Myocyte (in vitro differentiated cells): ENCODE results near the gene SNAP25. TPM values are rescaled to one million over a fixed set of nuclear protein-coding genes. Genes with fewer than 3 reads are reported as not detected.

Experiments
- DNase-seq: peaks from one replicate; pipeline ENCODE4 v3.0.0-alpha.2; 2012; ENCODE audit warnings: low read depth
- total RNA-seq: library from RNA; depleted of rRNA; stranded (reverse); fragments of >200 nt; gene quantifications from 2 replicates; pipeline ENCODE4 v1.2.3, GENCODE V29; 2014

SNAP25 gene
- total RNA-seq, 1 donor from 2014 or later: 0.64 TPM

DNA sequence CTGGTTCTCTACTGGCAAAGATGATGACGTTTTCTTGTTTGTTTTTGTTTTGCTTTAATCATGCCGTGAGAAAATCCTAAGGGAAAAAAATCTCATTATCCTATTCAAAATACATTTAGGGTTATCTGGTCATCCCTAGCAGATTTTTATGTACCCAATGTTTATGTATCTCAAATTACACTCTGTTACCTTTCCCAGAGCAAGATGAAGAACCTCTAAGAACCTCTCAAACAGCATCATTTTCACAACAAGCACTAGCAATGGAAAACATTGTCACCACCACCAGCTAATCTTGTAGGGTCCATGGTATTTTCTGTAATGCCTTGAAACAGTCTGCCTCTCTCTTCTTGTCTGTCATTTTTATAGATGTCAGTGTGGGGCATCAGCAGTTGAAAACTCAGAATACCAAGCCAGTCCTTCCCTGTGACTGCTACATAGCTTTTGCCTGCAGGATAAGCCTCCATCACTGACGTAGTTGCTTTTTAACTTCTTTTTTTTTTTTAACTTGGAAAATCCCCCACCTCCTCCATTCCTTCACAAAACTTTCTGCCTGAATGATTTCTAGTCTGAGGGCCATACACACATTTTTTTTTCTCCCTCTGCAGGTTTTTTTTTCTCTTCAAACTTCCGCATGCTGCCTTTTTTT lies 2.4 kb upstream of the SNAP25 start:
- DNase-seq: no peak

DNA sequence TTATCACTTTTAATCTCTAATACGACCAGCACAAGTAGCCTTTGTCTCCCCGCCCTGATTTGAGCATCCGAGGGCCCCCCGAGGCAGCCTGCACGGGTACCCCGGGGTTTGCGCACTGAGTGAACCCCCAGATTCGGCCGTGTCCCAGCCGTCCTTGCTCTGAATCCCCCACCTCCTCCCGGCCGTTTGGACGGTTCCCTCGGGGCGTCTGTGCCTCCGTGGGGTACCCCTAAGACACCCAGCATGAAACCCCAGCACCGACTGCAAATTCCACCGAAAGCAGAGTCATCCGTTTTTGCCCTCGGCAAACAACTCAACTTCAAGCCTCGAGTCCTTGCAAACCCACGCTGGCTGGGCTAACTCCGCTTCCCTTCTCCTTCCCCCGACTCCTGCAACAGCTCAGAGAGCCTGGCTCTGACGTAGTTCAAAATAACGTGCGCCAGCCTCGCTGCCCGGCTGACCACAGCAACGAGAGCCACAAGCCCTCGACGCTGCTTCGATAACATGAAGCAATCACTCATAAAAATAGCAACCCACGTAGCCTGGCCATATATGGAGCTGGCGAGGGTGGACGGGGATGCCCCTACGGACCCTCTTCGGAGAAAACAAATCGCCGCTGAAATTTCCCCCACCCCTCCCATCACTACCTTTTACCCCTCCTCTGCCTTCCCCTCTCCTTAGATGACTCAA lies 764 bp upstream of the SNAP25 start:
- DNase-seq: peak; percentile 63

DNA sequence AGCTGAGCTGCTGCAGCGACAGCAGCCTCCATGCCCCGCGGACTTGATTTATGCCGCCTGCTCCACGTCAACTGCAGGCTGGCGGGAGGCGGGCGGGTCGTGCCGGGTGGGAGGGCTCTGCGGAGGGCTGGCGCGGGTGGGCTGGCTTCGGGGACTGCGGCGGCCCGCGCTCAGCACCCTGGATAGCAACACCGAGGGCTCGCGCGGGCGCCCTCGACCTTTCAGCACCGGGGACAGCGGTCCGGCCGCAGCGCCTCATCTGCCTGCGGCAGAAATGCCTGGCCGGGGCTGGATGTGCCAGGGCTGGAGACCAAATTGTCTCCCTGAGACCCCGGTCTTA lies 792 bp downstream of the SNAP25 start:
- DNase-seq: peak; percentile 71

DNA sequence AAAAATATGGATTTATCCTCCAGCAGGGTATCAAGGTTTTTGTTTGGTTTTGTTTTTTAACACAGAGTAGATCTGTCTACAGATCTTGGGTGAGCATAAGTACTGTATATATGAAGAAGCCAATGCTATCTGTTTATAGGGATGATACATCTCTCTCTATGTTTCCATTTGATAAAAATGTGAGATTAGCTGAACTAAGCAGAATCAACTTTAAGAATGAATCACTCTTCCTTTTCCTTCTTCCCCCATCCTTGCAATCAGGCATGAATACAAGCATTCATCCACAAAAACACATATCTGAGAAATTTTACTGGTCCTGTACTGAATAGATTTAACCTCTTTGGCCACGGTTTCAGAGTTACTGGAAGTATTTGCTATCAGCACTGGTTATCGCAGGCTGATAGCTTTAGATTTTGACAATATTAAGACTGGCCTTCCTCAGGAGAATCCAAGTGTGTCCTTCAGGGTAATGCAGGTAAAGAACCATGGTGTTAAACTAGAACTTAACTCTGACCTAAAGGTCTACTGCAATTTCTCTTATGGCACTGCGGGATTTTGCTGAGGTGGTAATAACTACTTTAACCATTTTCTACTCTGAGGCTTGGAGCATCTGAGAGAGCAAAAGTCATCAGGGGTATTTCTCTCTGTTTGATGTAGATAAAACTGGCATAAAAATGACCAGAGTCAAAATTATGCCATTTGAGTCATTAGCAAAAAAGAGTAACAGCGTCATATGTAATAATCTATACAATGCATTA lies 1.5 kb downstream of the SNAP25 start:
- DNase-seq: no peak

DNA sequence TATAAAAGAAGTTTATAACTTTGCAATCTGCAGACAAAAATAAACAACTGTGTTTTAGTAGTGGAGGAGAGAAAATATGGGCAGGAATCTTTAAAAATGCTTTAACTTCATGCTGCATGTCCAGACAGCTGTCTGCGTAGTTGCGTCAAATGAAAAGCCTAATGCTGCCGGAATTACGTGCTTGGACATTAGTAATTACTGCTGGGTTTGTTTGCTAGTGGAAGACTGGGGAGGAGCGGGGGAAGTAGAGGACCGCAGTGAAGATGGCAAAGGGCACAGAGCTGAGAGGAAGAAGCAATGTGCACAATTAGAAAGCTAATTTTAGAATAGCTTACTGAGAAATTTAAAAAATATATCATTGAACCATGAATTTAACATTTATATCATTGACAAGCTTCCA lies 2.4 kb downstream of the SNAP25 start:
- no peak for DNase-seq

DNA sequence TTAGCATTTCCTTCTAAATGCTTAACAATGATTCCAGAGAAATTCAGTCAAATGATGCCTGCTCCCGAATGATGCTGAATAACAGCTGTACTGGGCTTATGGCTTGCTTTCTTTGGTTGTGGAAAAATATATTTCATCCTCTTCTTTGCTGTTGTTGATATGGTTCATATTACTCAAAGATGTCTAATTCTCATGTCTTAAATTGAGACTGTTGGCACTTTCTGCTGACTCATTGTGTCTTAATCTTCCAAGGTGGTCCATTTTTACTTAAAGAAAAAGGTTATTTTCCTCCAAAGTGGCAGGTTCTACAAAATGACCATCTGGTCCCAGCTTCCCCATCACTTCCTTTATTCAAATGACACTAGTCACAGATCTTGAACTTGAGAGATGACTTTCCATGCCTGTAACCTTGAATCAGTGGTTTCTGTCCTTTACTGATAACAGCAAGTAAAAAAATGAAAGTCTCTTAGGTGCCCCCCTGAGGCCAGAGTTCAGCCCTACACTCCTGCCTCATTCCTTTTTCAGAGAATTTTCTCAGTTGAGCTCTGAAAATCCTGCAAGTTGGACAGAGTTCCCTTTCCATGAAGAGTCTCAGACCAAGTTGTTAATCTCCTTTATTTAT lies 6.9 kb downstream of the SNAP25 start:
- DNase-seq: no peak

DNA sequence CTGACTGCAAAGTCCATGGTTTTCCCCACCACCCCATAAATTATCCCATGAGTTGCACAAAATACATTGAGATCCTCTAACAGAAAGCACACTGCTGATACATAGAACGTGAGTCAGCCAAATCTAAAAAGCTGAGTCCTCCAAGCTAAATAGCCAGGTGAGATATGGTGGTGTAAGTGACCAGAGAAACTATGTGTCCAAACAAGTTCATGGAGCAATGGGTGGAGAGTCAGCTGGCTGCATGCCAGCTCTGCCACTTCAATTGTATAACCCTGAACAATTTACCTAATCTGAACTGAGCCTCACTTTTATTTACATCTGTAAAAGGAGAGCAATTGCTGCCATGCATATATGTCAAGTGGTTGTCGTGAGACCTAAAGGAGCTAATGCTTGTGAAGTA lies 9.7 kb downstream of the SNAP25 start:
- no peak for DNase-seq

DNA sequence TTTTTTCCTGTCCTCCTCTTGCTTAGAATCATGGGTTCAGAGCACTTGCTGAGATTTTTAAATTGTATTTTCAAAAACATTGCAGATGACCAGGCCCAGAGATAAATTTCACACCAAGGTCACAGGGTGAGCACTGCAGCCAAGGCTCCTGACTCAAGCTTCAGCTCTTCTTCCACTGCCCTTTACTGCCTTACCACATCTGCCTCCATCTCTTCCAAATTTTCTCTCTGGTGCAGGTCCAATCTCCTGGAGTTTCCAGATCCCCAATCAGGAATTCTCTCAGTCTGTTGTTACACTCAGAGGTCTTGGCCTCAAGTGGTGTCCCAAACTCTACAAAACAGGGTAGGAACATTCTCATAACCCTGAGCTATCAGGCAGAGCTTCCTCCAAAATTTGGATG lies 12.7 kb downstream of the SNAP25 start:
- no peak for DNase-seq

DNA sequence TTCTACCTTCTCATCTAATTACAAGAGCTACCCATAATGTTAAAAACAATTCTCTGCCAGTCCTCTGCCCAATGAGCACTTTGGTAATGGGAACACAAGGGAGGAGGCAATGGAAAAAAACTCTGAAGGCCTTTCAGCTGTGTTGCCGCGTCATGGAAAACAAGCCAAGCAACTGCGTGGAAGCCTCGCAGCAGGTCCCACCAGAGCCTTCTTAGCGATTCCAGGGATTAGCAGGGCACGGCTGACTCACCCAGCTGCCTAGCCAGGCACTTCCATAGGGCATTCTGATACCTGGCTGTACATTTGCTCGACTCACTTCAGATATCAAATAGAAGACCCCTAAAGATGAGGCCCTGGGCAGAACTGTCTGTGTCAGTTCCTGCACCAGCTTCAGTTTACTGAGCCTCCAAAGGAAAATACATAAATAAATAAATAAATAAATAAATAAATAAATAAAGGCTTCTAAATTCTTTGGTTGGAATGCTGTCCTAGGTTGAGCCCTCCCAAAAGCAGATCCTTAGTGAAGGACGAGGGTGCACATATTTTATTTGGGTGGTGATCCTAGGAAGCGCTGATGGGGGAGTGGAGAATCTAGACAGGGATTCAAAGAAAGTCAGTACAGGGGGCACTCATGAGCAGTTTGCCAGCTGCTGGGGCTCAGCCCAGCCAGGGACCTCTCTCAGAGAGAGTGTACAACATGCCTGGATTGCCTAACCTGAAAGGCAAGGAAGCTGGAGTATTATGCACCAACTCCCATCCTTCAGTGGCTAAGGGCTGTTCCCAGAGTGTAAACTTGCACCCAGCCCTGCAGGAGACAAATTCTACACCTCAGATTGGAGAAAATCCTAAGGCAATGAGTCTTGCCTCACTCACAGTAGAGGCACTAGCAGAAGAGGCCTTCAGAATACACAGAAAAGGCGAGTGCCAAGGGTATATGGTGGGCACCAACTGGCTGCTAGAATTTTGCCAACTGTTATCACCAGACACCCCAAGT lies 18.2 kb downstream of the SNAP25 start:
- peak; percentile 67 for DNase-seq

DNA sequence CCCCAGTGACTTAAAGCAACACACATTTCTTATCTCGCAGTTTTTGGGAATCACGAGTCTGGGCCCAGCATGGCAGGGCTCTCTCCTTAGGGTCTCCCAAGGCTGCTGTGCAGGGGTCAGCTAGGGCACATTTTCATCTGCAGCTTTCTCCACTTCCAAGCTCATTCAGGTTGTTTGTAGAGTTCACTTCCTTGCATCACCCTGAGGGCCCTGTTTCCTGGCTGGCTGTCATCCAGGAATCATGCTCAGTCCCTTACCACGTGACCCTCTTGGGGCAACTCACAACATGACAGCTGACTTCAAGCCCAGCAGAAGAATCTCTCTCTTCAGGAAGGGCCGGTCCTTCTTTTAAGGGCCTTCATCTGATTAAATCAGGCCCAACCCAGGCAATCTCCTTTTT lies 21.3 kb downstream of the SNAP25 start:
- DNase-seq: peak; percentile 34

DNA sequence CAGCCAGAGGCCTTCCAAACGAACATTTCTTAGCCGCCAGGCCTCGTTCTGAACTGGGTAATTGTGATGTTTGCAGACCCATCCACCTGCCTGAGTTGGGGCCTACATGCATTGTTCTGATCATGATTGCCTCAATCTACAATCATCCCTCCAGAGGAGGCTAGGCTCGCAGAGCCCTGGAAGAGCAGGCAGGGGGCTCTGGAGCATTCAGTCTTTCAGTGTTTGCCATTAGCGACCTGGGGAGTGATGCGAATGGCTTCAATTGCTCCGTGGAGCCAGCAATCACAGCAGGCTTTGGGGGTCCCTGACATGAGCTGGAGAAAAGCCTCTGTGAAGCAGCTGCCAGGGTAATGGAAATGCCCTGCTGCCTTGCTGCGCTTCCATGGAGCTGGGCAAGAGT lies 22.0 kb downstream of the SNAP25 start:
- DNase-seq: no peak

DNA sequence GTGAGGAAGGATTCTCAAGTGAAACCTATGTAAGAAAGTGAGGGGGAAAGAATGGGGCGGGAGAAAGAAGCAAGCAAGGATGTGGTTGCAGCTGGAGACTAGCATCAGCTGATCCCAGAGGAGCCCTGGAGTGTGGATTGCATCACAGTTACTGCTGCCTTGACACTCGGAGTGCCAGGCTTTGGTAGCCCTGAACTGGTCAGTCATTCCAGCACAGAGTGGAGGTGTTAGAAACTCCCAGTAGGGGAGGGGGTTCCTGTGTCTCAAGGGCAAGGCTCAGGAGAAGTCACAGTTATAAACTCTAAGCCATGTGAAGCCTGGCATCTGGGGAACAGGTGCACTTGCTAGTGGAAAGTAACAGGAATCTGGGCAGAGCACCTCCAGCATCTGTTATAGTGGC lies 23.5 kb downstream of the SNAP25 start:
- DNase-seq: no peak

DNA sequence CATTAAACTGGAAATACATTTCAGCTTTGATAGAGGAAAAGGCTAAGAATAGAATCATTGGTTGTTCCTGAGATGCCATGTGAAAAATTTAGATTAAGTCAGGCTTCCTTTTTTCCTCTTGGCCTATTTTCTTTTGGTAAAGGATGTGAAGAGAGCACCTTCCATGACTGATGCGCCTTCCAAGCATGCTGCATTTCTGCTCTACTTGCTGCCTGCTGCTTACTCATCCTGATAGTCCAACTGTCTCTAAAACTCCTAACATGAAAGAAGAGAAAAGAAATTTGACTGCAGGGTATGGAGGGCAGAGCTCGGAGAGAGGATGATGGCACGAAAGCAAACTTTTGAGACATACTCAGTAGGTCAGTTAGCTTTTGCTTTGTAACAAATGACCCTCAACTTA lies 28.8 kb downstream of the SNAP25 start:
- DNase-seq: no peak

DNA sequence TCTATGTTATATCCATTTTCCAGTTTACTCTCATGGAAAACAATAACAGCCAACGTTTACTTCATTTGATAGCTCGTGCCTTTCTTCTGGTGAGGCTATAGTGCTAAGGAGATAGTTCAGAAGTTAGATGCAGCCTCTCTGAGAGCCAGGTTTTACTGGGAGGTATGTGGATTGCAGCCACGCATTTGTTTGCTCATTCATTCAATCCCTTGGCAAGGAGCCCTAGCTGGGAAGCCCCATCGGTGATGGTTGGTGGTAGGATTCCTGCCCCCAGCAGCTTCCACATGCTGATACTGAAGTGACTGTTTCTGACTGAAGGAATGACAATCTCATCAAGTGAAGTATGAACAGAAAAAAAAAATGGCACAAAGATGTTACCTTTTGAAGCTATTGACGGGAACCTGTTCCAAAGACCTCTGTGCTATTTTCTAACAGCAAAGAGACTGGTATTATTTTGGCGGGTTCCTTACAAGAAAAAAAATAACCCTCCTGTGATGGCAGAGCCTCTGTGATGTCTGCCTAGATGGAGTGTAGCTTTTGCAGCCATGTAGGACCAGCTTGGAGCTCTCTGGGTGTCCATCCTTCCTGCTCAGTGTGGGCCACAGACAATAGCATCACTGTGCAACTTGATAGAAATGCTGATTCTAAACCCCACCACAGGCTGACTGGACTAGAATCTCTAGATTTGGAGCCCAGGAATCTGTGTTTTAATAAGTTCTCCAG lies 30.6 kb downstream of the SNAP25 start:
- no peak for DNase-seq

DNA sequence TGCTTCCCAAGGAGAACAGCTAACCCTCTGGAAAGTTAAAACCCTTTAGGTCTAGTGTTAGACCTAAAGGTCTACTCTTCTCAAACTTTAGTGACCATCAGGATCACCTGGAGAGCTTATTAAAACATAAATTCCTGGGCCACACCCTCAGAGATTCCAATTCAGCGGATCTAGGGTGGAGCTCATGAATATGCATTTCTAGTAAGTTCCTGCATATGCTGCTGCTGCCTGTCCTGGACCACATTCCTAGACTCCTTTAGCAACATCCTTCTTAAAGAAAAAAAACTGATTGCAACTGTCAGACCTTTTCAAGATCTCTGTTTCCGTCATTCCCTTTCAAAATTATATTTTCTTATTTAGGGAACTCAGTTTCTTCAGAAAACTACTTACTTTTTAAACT lies 31.2 kb downstream of the SNAP25 start:
- DNase-seq: no peak

DNA sequence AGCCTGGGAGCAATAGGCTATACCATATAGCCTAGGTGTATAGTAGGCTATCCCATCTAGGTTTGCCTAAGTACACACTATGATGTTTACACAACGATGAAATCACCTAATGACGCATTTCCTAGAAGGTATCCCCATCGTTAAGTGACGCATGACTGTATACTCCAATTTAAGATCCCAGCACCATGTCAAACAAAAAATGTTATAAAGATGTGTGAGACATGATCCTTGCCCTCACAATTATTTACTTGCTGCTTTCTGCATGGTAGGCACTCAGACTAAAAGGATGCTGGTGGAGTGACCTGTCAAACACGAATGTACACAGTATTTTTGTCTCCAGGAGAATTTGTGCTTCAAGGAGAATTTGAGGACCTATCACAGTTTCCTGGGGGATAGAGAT lies 32.3 kb downstream of the SNAP25 start:
- DNase-seq: no peak

DNA sequence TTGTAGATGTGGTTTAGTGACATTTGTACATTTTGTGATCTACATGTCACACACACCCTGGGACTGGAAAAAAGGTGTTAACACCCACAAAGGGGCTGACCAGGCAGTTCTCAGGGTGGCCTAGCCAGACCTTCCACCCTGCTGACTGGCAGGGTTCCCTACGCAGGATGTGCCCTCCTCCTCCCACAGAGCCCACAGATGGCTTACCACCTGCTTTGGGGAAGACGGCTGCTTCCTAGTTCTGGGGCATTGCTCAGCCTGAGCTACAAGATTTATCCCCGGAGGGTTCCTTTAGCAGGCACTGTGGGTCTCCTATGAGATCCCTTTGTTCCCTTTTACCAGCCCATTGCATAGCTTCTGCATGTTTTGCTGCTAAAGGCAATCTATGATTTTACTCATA lies 35.1 kb downstream of the SNAP25 start:
- DNase-seq: peak; percentile 37

DNA sequence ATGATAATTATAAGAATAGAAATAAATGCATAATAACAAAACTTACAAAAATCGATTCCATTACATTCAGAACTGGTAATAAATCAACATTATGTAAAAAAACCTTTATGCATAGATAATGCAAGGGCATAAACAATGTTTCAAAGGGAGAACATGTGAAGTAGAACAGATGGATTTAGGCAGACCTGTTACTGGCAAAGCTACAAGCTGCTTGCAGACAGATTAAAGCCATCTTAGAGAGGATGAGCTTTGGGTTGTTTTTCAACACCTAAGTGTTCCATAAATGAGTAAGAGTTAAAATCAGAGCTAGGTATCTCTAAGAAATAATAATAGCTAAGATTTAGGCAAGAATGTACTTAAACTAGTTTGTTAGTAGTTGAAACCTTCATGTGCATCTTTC lies 37.2 kb downstream of the SNAP25 start:
- no peak for DNase-seq

DNA sequence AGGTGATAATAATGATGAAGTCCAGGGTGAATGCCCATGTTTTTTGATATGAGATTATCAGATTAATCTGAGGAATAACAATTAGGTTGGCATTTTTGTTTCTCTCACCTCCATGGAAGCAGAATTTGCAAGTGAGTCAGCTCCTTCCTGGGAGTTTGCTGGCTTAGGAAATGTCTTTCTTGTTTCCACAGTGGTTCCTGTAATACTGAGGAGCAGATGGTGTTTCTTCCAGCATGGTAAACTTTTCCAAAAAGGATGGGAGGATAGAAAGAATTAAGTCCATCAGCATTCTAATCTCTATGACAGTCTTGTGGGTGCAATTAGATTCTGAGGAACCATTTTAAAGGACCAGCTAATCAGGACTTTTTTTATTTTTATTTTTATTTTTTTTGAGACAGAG lies 40.5 kb downstream of the SNAP25 start:
- no peak for DNase-seq

DNA sequence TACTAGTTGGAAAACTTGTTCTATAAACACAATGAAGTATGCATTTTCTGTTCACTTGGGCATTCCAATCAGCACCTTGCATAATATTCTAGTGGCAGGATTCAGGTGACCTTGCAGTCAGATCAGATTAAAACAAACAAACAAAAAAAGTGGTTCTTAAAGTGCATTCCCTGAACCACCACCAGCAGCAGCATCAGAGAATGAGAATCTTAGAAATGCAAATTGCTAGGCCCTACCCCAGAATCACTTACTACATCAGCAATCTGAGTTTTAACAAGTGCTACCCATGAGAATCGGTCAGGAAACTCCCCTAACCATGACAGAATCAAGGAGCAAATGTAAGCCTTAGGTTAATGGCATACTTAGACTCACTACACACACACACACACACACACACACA lies 41.7 kb downstream of the SNAP25 start:
- DNase-seq: no peak
